GM12873 (cell line): Measurements from ENCODE around the gene R3HDM2.
A peak's percentile ranks its signal among the peaks of the same experiment; 100 is the strongest.

Experiments used
- TF ChIP-seq, protein P1 (sequence below): IDR thresholded peaks from 2 replicates; pipeline ENCODE4 v1.5.1; 2012; ENCODE audit warnings: low read depth, mild to moderate bottlenecking, moderate library complexity, low read length, control low read depth; ENCODE audit not compliant: insufficient read depth; ENCODE audit errors: missing control alignments

Gene R3HDM2

DNA sequence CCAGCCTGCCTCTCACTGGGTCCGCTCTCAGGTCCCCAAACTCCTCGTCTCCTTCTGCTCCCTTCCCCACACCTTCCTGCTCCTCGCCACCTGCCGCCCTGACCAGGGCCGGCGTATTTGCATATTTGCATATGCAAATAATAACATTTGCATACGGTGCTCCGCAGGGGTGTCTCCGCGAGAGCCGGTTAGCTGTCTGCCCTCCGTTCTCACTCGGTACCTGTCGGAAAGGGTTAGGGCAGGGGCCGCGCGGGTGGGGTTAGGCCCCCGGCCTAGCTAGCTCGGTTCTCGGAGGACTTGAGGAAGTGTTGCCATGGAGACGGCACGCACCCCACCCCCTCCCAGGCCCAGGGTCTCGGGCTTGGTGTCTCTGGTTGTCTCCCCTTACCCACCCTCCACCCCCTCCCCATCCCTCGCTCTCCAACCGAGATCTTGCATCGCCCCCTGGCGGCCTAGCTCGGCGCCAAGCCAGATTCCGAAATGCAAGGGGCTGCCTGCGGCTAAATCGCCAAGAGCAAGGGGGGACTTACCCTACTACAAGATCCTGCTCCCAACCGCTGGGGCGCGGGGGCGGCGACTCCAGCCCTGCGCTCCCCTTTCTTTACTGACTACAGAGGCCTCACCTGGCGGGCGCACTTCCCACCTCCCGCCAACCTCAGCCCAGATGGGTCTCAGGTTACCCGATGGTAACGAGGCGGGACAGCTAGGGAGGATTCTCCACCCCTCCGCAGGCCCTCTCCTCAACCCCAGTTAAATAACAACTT, 188.0 kb downstream of the R3HDM2 start:
- TF ChIP-seq, protein P1, sequence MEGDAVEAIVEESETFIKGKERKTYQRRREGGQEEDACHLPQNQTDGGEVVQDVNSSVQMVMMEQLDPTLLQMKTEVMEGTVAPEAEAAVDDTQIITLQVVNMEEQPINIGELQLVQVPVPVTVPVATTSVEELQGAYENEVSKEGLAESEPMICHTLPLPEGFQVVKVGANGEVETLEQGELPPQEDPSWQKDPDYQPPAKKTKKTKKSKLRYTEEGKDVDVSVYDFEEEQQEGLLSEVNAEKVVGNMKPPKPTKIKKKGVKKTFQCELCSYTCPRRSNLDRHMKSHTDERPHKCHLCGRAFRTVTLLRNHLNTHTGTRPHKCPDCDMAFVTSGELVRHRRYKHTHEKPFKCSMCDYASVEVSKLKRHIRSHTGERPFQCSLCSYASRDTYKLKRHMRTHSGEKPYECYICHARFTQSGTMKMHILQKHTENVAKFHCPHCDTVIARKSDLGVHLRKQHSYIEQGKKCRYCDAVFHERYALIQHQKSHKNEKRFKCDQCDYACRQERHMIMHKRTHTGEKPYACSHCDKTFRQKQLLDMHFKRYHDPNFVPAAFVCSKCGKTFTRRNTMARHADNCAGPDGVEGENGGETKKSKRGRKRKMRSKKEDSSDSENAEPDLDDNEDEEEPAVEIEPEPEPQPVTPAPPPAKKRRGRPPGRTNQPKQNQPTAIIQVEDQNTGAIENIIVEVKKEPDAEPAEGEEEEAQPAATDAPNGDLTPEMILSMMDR: peak; percentile 82

DNA sequence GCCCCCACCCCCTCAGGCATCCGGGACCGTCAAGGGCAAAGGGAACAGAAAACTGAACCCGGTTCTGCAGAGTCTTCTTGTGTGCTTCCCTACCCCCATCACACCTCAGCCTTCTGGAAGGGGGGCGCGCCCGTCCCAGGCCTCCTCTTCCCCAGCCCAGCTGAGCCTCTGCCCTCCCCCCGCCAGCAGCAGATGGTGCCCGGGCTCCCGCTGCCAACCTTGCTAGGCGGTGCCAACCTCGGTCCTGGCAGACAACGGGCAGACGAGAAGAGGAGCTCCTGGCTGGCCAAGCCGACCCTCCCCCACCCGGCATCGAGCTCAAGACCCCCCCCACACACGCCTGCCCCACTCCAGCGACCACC, 188.5 kb downstream of the R3HDM2 start:
- TF ChIP-seq, protein P1: no peak

DNA sequence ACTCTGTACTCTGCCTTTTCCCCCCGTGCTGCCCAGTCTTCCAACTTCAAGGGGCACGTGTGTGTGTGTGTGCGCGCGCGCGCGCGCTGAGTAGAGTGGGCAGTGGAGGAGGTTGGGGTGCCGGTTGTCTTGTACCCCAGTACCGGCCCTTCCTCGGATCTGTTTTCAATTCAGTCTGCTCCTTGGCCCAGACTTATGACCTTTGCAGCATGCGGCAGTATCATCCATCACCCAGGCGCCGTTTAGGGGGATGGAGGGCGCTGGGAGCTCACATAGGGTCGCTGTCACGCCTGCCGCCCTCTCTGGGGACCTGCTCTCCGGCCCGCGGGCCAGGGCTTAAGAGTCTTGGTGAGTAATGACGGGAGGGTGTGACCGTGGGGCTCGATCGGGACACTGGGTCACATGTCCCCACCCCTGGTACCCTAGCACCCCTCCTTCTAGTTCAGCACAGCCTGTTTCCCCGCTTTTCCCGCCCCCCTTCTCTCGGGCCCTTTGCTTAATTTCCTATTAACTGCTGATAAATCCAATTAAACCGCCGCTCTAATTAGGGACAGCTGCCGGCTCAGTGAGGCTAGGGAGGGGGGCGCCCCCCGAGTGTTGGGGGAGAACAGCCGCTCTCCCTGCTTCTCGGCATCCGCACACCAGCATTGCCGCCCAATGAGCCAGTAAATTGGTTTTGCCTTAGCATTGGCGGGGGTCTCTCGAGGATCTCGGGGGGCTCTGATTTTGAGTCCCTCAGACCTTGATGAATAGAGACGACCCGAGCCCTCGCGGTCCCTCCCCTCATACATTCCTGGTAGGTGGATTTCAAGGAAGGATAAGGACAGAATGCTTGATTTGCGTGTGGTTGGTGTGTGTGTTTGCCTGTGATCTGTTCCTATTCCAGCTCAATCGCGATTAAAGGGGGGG, 189.2 kb downstream of the R3HDM2 start:
- TF ChIP-seq, protein P1: no peak

DNA sequence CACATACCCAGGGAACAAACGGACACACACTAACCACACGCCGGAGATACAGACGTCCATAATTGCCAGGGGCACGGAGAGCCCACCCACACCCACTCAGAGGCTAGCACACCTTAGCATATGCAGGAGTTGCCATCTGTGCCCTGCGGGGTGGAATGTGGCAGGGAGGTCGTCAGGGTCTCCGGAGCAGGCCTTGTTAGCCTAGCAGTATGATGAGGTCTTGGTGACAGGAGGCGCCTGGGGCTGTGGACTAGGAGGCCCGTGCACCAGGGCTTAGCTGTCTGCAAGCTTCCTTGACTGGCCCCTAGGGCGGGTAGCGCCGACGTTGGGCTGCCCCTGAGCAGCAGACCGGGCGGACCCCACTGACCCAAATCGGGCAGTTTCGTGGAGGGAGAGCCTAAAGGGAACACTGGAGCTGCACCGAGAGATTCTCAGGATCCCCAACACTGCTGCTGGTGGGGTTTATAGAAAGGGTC, 189.9 kb downstream of the R3HDM2 start:
- TF ChIP-seq, protein P1: no peak

DNA sequence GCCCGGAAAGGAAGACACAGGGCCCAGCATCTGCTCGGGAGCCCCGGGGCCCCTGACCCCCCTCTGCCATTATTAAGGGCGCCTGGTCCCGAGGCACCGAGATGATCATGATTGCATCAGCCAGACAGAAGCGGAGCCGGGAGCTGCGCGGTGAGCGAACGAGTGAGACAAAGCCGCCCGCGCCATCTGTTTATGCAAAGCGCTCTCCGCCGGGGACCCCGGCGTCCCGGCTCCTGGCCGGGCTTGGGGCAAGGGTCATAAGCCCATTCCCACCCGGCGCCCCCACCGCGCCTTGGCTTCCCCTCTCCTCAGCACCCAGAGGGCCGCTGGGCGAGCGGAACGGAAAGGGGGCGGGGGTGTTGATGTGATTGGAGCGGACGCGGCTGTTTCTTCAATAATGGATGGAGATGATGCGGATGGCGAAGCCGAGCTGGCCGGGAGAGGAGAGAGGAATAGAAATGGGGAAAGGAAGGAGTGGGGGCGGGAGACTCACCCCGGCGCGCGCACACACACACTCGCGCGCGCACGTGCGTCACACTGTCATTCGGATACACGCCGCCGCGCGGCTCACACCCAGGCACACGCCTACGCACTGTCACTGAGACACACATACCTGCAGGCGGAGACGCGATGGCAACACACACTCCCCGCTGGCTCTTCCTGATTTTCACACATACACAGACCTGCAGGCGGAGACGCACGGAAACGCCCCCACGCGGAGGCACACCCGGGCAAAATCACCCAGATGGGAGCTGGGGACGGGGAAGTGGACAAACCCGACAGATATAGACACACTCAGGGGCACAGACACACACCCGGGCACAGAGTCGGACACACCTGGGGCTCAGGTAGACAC, 190.5 kb downstream of the R3HDM2 start:
- TF ChIP-seq, protein P1: no peak

DNA sequence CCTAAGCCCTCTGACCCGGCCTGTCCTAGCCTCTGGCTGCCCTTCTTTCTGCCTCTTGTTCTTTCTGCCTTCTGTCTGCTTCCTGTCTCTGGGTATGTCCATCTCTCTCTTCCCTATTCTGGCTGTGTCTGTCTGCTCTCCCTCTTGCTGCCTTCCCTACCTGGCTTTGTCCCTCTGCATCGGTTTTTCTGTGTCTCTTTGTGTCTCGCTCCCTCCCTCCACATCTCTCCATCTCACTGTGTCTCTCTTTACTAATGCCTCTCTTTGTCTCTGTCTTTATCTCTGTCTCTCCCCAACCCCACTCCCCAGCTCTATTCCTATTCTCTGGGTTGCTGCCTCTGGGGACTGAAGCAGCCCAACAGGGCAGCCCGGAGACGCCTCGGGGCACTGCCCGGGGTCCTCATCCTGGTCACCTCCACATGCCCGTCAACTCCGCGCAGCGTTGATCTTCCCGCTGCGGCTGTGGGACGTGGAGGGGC, 191.2 kb downstream of the R3HDM2 start:
- TF ChIP-seq, protein P1: no peak
